Caco-2 (cell line): Measurements from ENCODE around the gene GGCX. TPM values are rescaled to one million over a fixed set of nuclear protein-coding genes. Genes with fewer than 3 reads are reported as not detected.
A peak's percentile ranks its signal among the peaks of the same experiment; 100 is the strongest.

ENCODE experiments used
- BruUV-seq: library from RNA; stranded (reverse); fragments of 400-500 nt; replicated peaks from 2 replicates; lab custom pipeline; 2021; lab: Mats Ljungman, UMichigan
- CTCF ChIA-PET: fragments of 300-600 bp; sonication (Branson Sonifier 250); formaldehyde crosslinking; loops from one replicate; lab custom pipeline; 2022; ENCODE audit warnings: antibody characterized with exemption; lab: Charles Lee
- POLR2A ChIA-PET: fragments of 300-600 bp; sonication (Branson Sonifier 250); formaldehyde crosslinking; loops from one replicate; lab custom pipeline; 2022; ENCODE audit warnings: antibody characterized with exemption; lab: Charles Lee
- DNase-seq, 2 experiments: peaks; one replicate each; pipeline versions ENCODE4 v3.0.0 to v3.0.0-alpha.2; 2020 to 2022
- H3K27me3 ChIP-seq: replicated peaks from 2 replicates; pipeline ENCODE4 v1.6.0; 2011; ENCODE audit warnings: low read length; ENCODE audit not compliant: control insufficient read depth, insufficient read depth
- H3K36me3 ChIP-seq: 2 replicates; pipeline ENCODE4 v1.5.1; 2011; ENCODE audit warnings: low read length; ENCODE audit not compliant: control insufficient read depth, insufficient read depth
- H3K4me1 ChIP-seq: fragments of 250-450 bp; sonication (Bioruptor Pico); 2 replicates; pipeline ENCODE4 v1.5.1; 2020; ENCODE audit warnings: mild to moderate bottlenecking
- H3K4me3 ChIP-seq: 2 replicates; pipeline ENCODE4 v1.5.1; 2011; ENCODE audit warnings: low read depth, mild to moderate bottlenecking, control low read depth, low read length
- H3K9me3 ChIP-seq: fragments of 250-450 bp; sonication (Bioruptor Pico); 2 replicates; pipeline ENCODE4 v1.5.1; 2020; ENCODE audit warnings: mild to moderate bottlenecking, moderate library complexity
- H3K27ac Mint-ChIP-seq: one replicate; pipeline ENCODE4 v1.8.0; 2022; ENCODE audit warnings: mixed read lengths; ENCODE audit not compliant: unreplicated experiment
- H3K27me3 Mint-ChIP-seq: one replicate; pipeline ENCODE4 v1.8.0; 2022; ENCODE audit warnings: mixed read lengths; ENCODE audit not compliant: insufficient read depth, unreplicated experiment
- H3K36me3 Mint-ChIP-seq: one replicate; pipeline ENCODE4 v1.8.0; 2022; ENCODE audit warnings: mild to moderate bottlenecking, mixed read lengths; ENCODE audit not compliant: insufficient read depth, unreplicated experiment
- H3K4me1 Mint-ChIP-seq: one replicate; pipeline ENCODE4 v1.8.0; 2022; ENCODE audit warnings: low read depth, mixed read lengths; ENCODE audit not compliant: unreplicated experiment
- H3K4me3 Mint-ChIP-seq: one replicate; pipeline ENCODE4 v1.8.0; 2022; ENCODE audit warnings: mild to moderate bottlenecking, moderate library complexity, mixed read lengths; ENCODE audit not compliant: unreplicated experiment
- H3K9me3 Mint-ChIP-seq: one replicate; pipeline ENCODE4 v1.8.0; 2022; ENCODE audit warnings: mixed read lengths; ENCODE audit not compliant: unreplicated experiment
- CTCF ChIP-seq, 2 experiments: fragments of 200-600 bp in 1 of 2; IDR thresholded peaks; 1 replicate in 1 of 2; 2 replicates in 1 of 2; pipeline versions ENCODE4 v1.5.1 to v1.8.0; 2011 to 2022; ENCODE audit warnings: antibody characterized with exemption in 1 of 2, control low read depth in 1 of 2, inconsistent platforms in 1 of 2, low read depth in 1 of 2, low read length in 1 of 2, mild to moderate bottlenecking in 1 of 2, moderate library complexity in 1 of 2; ENCODE audit not compliant: insufficient read depth in 1 of 2, severe bottlenecking in 1 of 2, unreplicated experiment in 1 of 2
- intact Hi-C: fragments of 100-400 bp; cut with micrococcal nuclease; formaldehyde crosslinking; loops from one replicate; pipeline ENCODE4 v1.10.0; 2022; ENCODE audit not compliant: unreplicated experiment
- total RNA-seq: library from RNA; stranded (reverse); gene quantifications from 2 replicates; pipeline ENCODE4 v1.2.3, GENCODE V29; 2022

GGCX gene
- total RNA-seq, 1 experiment from 2014 or later = 96.8 TPM

GRCh38 chr2:85596026-85596333 is 34.7 kb upstream of the GGCX start:
- ChIA-PET CTCF (interaction anchor here (0.9 to 1.7 kb wide), 6 partner anchors 9 to 175 kb away, joined by 3 to 9 read pairs (median 5); partner anchors contain the start of gene GGCX), POLR2A (interaction anchor here (0.5 to 1.8 kb wide), 9 partner anchors 9 to 107 kb away, joined by 3 to 22 read pairs (median 12); partner anchors contain the start of genes C2orf68, GGCX, MAT2A and VAMP8)
- H3K36me3 Mint-ChIP-seq = peaks cover 33% of the 10 kb centered on the region
- H3K4me1 Mint-ChIP-seq = peaks cover 15% of the 10 kb centered on the region
- no peaks in the 10 kb centered on the region for H3K9me3 Mint-ChIP-seq
- no peaks in the 10 kb centered on the region for H3K27me3 ChIP-seq
- no TSS peak for BruUV-seq
- no peak for TF ChIP-seq CTCF (IDR thresholded peaks at IDR 0.05; ENCODE audit: insufficient read depth in 1 of 2, low read depth in 1 of 2, low read length in 1 of 2, severe bottlenecking in 1 of 2, unreplicated experiment in 1 of 2)
- no peaks in the 10 kb centered on the region for H3K9me3 ChIP-seq
- H3K36me3 ChIP-seq = peaks cover 11% of the 10 kb centered on the region
- peak overlapping the region; percentile 83 for H3K27ac Mint-ChIP-seq
- intact Hi-C loops = no loop called here
- H3K4me3 Mint-ChIP-seq = peak overlapping the region; percentile 97
- peaks cover 14% of the 10 kb centered on the region for H3K4me1 ChIP-seq
- H3K27me3 Mint-ChIP-seq = no peaks in the 10 kb centered on the region
- peak overlapping the region; percentile 92 for H3K4me3 ChIP-seq
- DNase-seq = no peak

GRCh38 chr2:85595301-85596025 is 34.2 kb upstream of the GGCX start, which contains the start of gene RNF181:
RNF181 (plus strand) TSS chr2:85595745; CDS start chr2:85595764, 19 bp downstream.
- Histone ChIP-seq H3K4me3 (peak within 1 kb of the TSS; percentile 92), H3K4me1 (peaks cover 17% of the 10 kb centered on the region), H3K36me3 (peaks cover 9% of the 10 kb centered on the region), H3K9me3 (no peaks in the 10 kb centered on the region), H3K27me3 (no peaks in the 10 kb centered on the region)
- TF ChIP-seq CTCF (IDR thresholded peaks at IDR 0.05; ENCODE audit: insufficient read depth in 1 of 2, low read depth in 1 of 2, low read length in 1 of 2, severe bottlenecking in 1 of 2, unreplicated experiment in 1 of 2) = no peak
- Mint-ChIP-seq H3K27me3 (no peaks in the 10 kb centered on the region), H3K4me3 (peak within 1 kb of the TSS; percentile 97), H3K27ac (peak within 1 kb of the TSS; percentile 83), H3K9me3 (no peaks in the 10 kb centered on the region), H3K4me1 (peaks cover 20% of the 10 kb centered on the region), H3K36me3 (peaks cover 29% of the 10 kb centered on the region)
- peak; percentile 96 to 98 for DNase-seq
- ChIA-PET CTCF (interaction anchor here (0.9 to 1.7 kb wide), 6 partner anchors 8 to 174 kb away, joined by 3 to 9 read pairs (median 5); partner anchors contain the start of gene GGCX), POLR2A (interaction anchor here (0.5 to 1.8 kb wide), 13 partner anchors 8 to 259 kb away, joined by 3 to 22 read pairs (median 7); partner anchors contain the start of genes C2orf68, GGCX, MAT2A and VAMP8)
- BruUV-seq = no TSS peak
- intact Hi-C loops = loop anchor here (1.0 kb wide), 1 partner anchor 10 kb away; no protein-coding TSS in a partner anchor

GRCh38 chr2:85594715-85595300 is 33.5 kb upstream of the GGCX start:
- Histone ChIP-seq H3K27me3 (no peaks in the 10 kb centered on the region), H3K9me3 (no peaks in the 10 kb centered on the region), H3K4me1 (peaks cover 21% of the 10 kb centered on the region), H3K4me3 (peak overlapping the region; percentile 92), H3K36me3 (peaks cover 9% of the 10 kb centered on the region)
- POLR2A ChIA-PET = interaction anchor here (0.5 to 1.8 kb wide), 11 partner anchors 8 to 258 kb away, joined by 3 to 22 read pairs (median 8); partner anchors contain the start of genes C2orf68, GGCX, MAT2A and VAMP8
- CTCF ChIA-PET = interaction anchor here (0.9 to 1.7 kb wide), 6 partner anchors 7 to 174 kb away, joined by 3 to 9 read pairs (median 5); partner anchors contain the start of gene GGCX
- intact Hi-C loops = loop anchor here (1.0 kb wide), 1 partner anchor 10 kb away; no protein-coding TSS in a partner anchor
- Mint-ChIP-seq H3K27ac (peak overlapping the region; percentile 83), H3K36me3 (peaks cover 23% of the 10 kb centered on the region), H3K27me3 (no peaks in the 10 kb centered on the region), H3K9me3 (no peaks in the 10 kb centered on the region), H3K4me1 (peaks cover 26% of the 10 kb centered on the region), H3K4me3 (peak overlapping the region; percentile 97)
- no peak for DNase-seq
- no peak for TF ChIP-seq CTCF (IDR thresholded peaks at IDR 0.05; ENCODE audit: insufficient read depth in 1 of 2, low read depth in 1 of 2, low read length in 1 of 2, severe bottlenecking in 1 of 2, unreplicated experiment in 1 of 2)
- BruUV-seq = TSS peak; percentile 47
